A549 (cell line): Measurements from ENCODE around the gene ITFG1. TPM values are rescaled to one million over a fixed set of nuclear protein-coding genes. Genes with fewer than 3 reads are reported as not detected.

Source experiments
- ATAC-seq, 2 experiments: fragments of 200-7000 bp in 1 of 2; fragments of >200 bp in 1 of 2; cut with Nextera tagmentation in 1 of 2; cut with Tn5 transposase in 1 of 2; 3 replicates each; pipeline versions ENCODE4 v1.8.0 to v1.9.1; 2018 to 2020; ENCODE audit warnings: mild to moderate bottlenecking in 1 of 2, moderate library complexity in 1 of 2
- CTCF ChIA-PET: fragments of 300-600 bp; sonication (Branson Sonifier 250); formaldehyde crosslinking; extraction: SDS; loops from one replicate; lab custom pipeline; 2021; ENCODE audit warnings: antibody characterized with exemption, inconsistent platforms; lab: Yijun Ruan, JAX
- POLR2A ChIA-PET: fragments of 350-600 bp; formaldehyde crosslinking; extraction: SDS; loops from one replicate; lab custom pipeline; 2021; ENCODE audit warnings: antibody characterized with exemption, inconsistent platforms; lab: Yijun Ruan, JAX
- DNase-seq, 2 experiments: peaks; one replicate each; pipeline versions ENCODE4 v3.0.0 to v3.0.0-alpha.2; 2011 to 2016; ENCODE audit warnings: low read depth in 1 of 2, low spot score in 1 of 2
- FAIRE-seq: peaks from 2 replicates; lab custom pipeline; 2011; peaks lifted over from hg19 to GRCh38; lab: Jason Lieb, UNC
- H3K27ac ChIP-seq, 2 experiments: fragments of >200 bp; sonication (Bioruptor Twin); formaldehyde crosslinking; 3 replicates each; pipeline ENCODE4 v1.5.1; 2016 to 2017
- H3K4me1 ChIP-seq: fragments of >200 bp; sonication (Bioruptor Twin); formaldehyde crosslinking; 3 replicates; pipeline ENCODE4 v1.6.1; 2016
- H3K4me2 ChIP-seq: fragments of >200 bp; sonication (Bioruptor Twin); formaldehyde crosslinking; 3 replicates; pipeline ENCODE4 v1.6.1; 2016
- H3K4me3 ChIP-seq: fragments of >200 bp; sonication (Bioruptor Twin); formaldehyde crosslinking; 3 replicates; pipeline ENCODE4 v1.5.1; 2016
- H3K9me3 ChIP-seq: fragments of >200 bp; sonication (Bioruptor Twin); formaldehyde crosslinking; 3 replicates; pipeline ENCODE4 v1.6.1; 2016
- CBX2 ChIP-seq: fragments of 200-600 bp; sonication (generic); IDR thresholded peaks from 2 replicates; pipeline ENCODE4 v1.6.1; 2016; ENCODE audit warnings: low read depth, mild to moderate bottlenecking, borderline replicate concordance
- CHD4 ChIP-seq: fragments of 200-600 bp; sonication (generic); IDR thresholded peaks from 2 replicates; pipeline ENCODE4 v1.6.1; 2016; ENCODE audit warnings: antibody characterized with exemption, mild to moderate bottlenecking, borderline replicate concordance
- E2F6 ChIP-seq: IDR thresholded peaks from 2 replicates; pipeline ENCODE4 v1.6.1; 2012; ENCODE audit warnings: low read depth, borderline replicate concordance
- ESRRA ChIP-seq: fragments of 150-350 bp; IDR thresholded peaks from 2 replicates; pipeline ENCODE4 v1.6.1; 2014; ENCODE audit warnings: mild to moderate bottlenecking, low read length, borderline replicate concordance
- GATA3 ChIP-seq: IDR thresholded peaks from 2 replicates; pipeline ENCODE4 v1.6.1; 2012; ENCODE audit warnings: borderline replicate concordance
- HDAC2 ChIP-seq: fragments of 200-600 bp; sonication (generic); IDR thresholded peaks from 2 replicates; pipeline ENCODE4 v1.6.1; 2016
- HOXA7 ChIP-seq: fragments of 250-450 bp; sonication (Bioruptor Pico); IDR thresholded peaks from 2 replicates; pipeline ENCODE4 v1.5.0; 2020; ENCODE audit warnings: mild to moderate bottlenecking, moderate library complexity
- HOXB13 ChIP-seq: fragments of 250-450 bp; sonication (Bioruptor Pico); IDR thresholded peaks from 2 replicates; pipeline ENCODE4 v1.5.0; 2020; ENCODE audit warnings: low read depth, mild to moderate bottlenecking, moderate library complexity
- JUN ChIP-seq, 2 experiments: fragments of >200 bp; sonication (Bioruptor Twin); formaldehyde crosslinking; IDR thresholded peaks; 2 replicates in 1 of 2; 3 replicates in 1 of 2; pipeline ENCODE4 v1.6.1; 2016 to 2017
- MAFK ChIP-seq: fragments of 450-650 bp; IDR thresholded peaks from 2 replicates; pipeline ENCODE4 v1.6.1; 2014; ENCODE audit not compliant: partially characterized antibody
- MAX ChIP-seq: IDR thresholded peaks from 2 replicates; pipeline ENCODE4 v1.6.1; 2012
- MYC ChIP-seq: IDR thresholded peaks from 2 replicates; pipeline ENCODE4 v1.6.1; 2012; ENCODE audit warnings: mild to moderate bottlenecking, inconsistent platforms, low read length, improper control_type of control experiment, borderline replicate concordance
- NFE2L2 ChIP-seq: fragments of 150-350 bp; conservative IDR thresholded peaks from 2 replicates; pipeline ENCODE4 v1.6.1; 2014; ENCODE audit warnings: low read length
- POLR2A ChIP-seq: IDR thresholded peaks from 2 replicates; pipeline ENCODE4 v1.6.1; 2012; ENCODE audit warnings: mild to moderate bottlenecking, low read length
- POLR2AphosphoS2 ChIP-seq: conservative IDR thresholded peaks from 2 replicates; pipeline ENCODE4 v1.6.1; 2012; ENCODE audit warnings: low read length, improper control_type of control experiment, inconsistent platforms
- RCOR1 ChIP-seq: fragments of 150-350 bp; IDR thresholded peaks from 2 replicates; pipeline ENCODE4 v1.6.1; 2014; ENCODE audit warnings: antibody characterized with exemption, low read length, low read depth
- REST ChIP-seq: fragments of 200-600 bp; sonication (generic); IDR thresholded peaks from 2 replicates; pipeline ENCODE4 v1.6.1; 2016; ENCODE audit warnings: antibody characterized with exemption, mild to moderate bottlenecking, moderate library complexity
- RNF2 ChIP-seq: fragments of 200-600 bp; sonication (generic); IDR thresholded peaks from 2 replicates; pipeline ENCODE4 v1.6.1; 2016; ENCODE audit warnings: low read depth, mild to moderate bottlenecking, antibody characterized with exemption, moderate library complexity, borderline replicate concordance
- SREBF2 ChIP-seq: fragments of 450-650 bp; IDR thresholded peaks from 2 replicates; pipeline ENCODE4 v1.6.1; 2014; ENCODE audit warnings: mild to moderate bottlenecking, moderate library complexity
- USF2 ChIP-seq: fragments of 450-650 bp; IDR thresholded peaks from 2 replicates; pipeline ENCODE4 v1.6.1; 2014; ENCODE audit warnings: antibody characterized with exemption
- ZC3H11A ChIP-seq: fragments of 450-650 bp; IDR thresholded peaks from 2 replicates; pipeline ENCODE4 v1.6.1; 2014; ENCODE audit warnings: antibody characterized with exemption, mild to moderate bottlenecking
- ZNF302 ChIP-seq: fragments of 250-450 bp; sonication (Bioruptor Pico); IDR thresholded peaks from 2 replicates; pipeline ENCODE4 v1.9.0; 2021; ENCODE audit warnings: inconsistent platforms, mild to moderate bottlenecking, moderate library complexity
- WGBS: methylation state at CpG from one replicate; pipeline ENCODE4 v1.1.6; 2017; ENCODE audit errors: missing lambda C conversion rate; 5-methylcytosine and 5-hydroxymethylcytosine counted together
- polyA plus RNA-seq, 4 experiments: library from polyadenylated mRNA; depleted of rRNA in 3 of 4; stranded (reverse); fragments of >200 nt; fragmentation: RNase III in 1 of 4; extraction: RNeasy Plus Mini Kit Qiagen cat#74134 plus additional on column Dnase treatment in 1 of 4; gene quantifications; 2 replicates in 3 of 4; 3 replicates in 1 of 4; pipeline ENCODE4 v1.2.3, GENCODE V29; 2011 to 2017

Gene ITFG1
- polyA plus RNA-seq, 2 of the 4 experiments (the other 2 are of a cell fraction) = 32.9 to 112 TPM

- no peak for TF ChIP-seq REST
- TF ChIP-seq HOXA7 (CRISPR knock-in tag) = no peak
- TF ChIP-seq NFE2L2 = no peak
- TF ChIP-seq USF2 = no peak
- TF ChIP-seq JUN (IDR thresholded peaks at IDR 0.05) = no peak
- TF ChIP-seq MAX = peak; percentile 37
- TF ChIP-seq POLR2AphosphoS2 = no peak
- no peak for TF ChIP-seq ESRRA
- TF ChIP-seq SREBF2 = no peak
- no peak for TF ChIP-seq E2F6
- TF ChIP-seq RNF2 = no peak
- TF ChIP-seq ZC3H11A = no peak
- no peak for TF ChIP-seq POLR2A
- TF ChIP-seq GATA3 = peak; percentile 18; the same call in 1 of the 2 replicates
- no peak for TF ChIP-seq RCOR1
- TF ChIP-seq CBX2 = no peak
- no peak for TF ChIP-seq HOXB13 (CRISPR knock-in tag)
- TF ChIP-seq HDAC2 = no peak
These were observed 318.9 kb downstream of the ITFG1 start (continued) for GRCh38 chr16:47141773-47142485.

GRCh38 chr16:47140686-47141085, 320.2 kb downstream of the ITFG1 start:
- POLR2A ChIA-PET = interaction anchor here (0.7 kb wide), 1 partner anchor 376 kb away, joined by 3 read pairs; no protein-coding TSS in a partner anchor
- peak; percentile 7 for FAIRE-seq
- Histone ChIP-seq H3K27ac (no peak overlapping the region), H3K4me2 (no peak overlapping the region), H3K9me3 (no peaks in the 10 kb centered on the region), H3K4me3 (no peak overlapping the region), H3K4me1 (peaks cover 45% of the 10 kb centered on the region)
- WGBS = 75% methylated on average over 4 of the region's 4 CpGs
- no peak for DNase-seq
- peak; percentile 64 for TF ChIP-seq MAFK
- no peak for TF ChIP-seq CHD4
- TF ChIP-seq MYC = no peak
- TF ChIP-seq ZNF302 (CRISPR knock-in tag) = no peak
- CTCF ChIA-PET = interaction anchor here (0.8 to 6.0 kb wide), 7 partner anchors 9 to 1061 kb away, joined by 3 to 82 read pairs (median 12); no protein-coding TSS in a partner anchor
- ATAC-seq = no peak
